ENCODE results near the gene WDHD1. TPM values are rescaled to one million over a fixed set of nuclear protein-coding genes. Genes with fewer than 3 reads are reported as not detected.
"Not testable (repeated sequence)": the region's sequence is repeated elsewhere in the genome, so short reads cannot be mapped to it uniquely, and the experiment has no call there.

WDHD1 gene
- total RNA-seq, 1 experiment from 2014 or later = 45.9 TPM

- BruUV-seq (replicated peaks) = no TSS peak
- intact Hi-C loops (cut with micrococcal nuclease) = no loop called here
Measured at GRCh38 chr14:55045087-55045486, 18.2 kb upstream of the WDHD1 start.

GRCh38 chr14:55043528-55043927, 16.6 kb upstream of the WDHD1 start:
- ATAC-seq = no peak
- Histone ChIP-seq H3K4me3 (ENCODE audit: low read length) (no peak overlapping the region), H3K9me2 (replicated peaks; ENCODE audit: low read length) (no peaks in the 10 kb centered on the region), H4K20me1 (ENCODE audit: low read length) (no peaks in the 10 kb centered on the region), H3K9ac (ENCODE audit: low read length) (no peak overlapping the region), H3K36me3 (ENCODE audit: low read depth, low read length) (peaks cover 26% of the 10 kb centered on the region), H3K27ac (ENCODE audit: low read length) (no peak overlapping the region), H3K4me1 (ENCODE audit: insufficient read depth, low read length) (peaks cover 19% of the 10 kb centered on the region), H3K9me3 (ENCODE audit: low read length) (no peaks in the 10 kb centered on the region), H3K4me2 (ENCODE audit: low read length) (no peak overlapping the region), H3K27me3 (ENCODE audit: low read length) (no peaks in the 10 kb centered on the region), H3K79me2 (ENCODE audit: low read length) (peaks cover 20% of the 10 kb centered on the region), H2AFZ (ENCODE audit: low read length) (no peak overlapping the region), H3F3A (ENCODE audit: low read length, unreplicated experiment) (peaks cover 14% of the 10 kb centered on the region)
- TSS peak; percentile 11 for BruUV-seq (replicated peaks)
- ChIA-PET POLR2A (ENCODE audit: unreplicated experiment) (no interaction called here), CTCF (no interaction called here)
- no peak for DNase-seq
- intact Hi-C loops (cut with micrococcal nuclease) = no loop called here
- TF ChIP-seq EZH2phosphoT487 (IDR thresholded peaks at IDR 0.05; ENCODE audit: borderline replicate concordance, low read length) (no peak), CTCF (conservative IDR thresholded peaks at IDR 0.05; ENCODE audit: low read depth, low read length) (no peak), EZH2 (IDR thresholded peaks at IDR 0.05; ENCODE audit: low read length, unreplicated experiment) (no peak)

More at GRCh38 chr14:55045087-55045486, 18.2 kb upstream of the WDHD1 start:
- peaks cover 26% of the 10 kb centered on the region for H3K36me3 ChIP-seq (ENCODE audit: low read depth, low read length)
- H3F3A ChIP-seq (ENCODE audit: low read length, unreplicated experiment) = peaks cover 11% of the 10 kb centered on the region
- POLR2A ChIA-PET (ENCODE audit: unreplicated experiment) = interaction anchor here (0.6 kb wide), 1 partner anchor 18 kb away, joined by 4 read pairs; the partner anchor contains the start of genes SOCS4 and WDHD1
- H2AFZ ChIP-seq (ENCODE audit: low read length) = no peak overlapping the region
- ATAC-seq (no peak), DNase-seq (no peak)
- no peak for TF ChIP-seq CTCF (conservative IDR thresholded peaks at IDR 0.05; ENCODE audit: low read depth, low read length)
- no peak for TF ChIP-seq EZH2 (IDR thresholded peaks at IDR 0.05; ENCODE audit: low read length, unreplicated experiment)
- no peak for TF ChIP-seq EZH2phosphoT487 (IDR thresholded peaks at IDR 0.05; ENCODE audit: borderline replicate concordance, low read length)
- peaks cover 10% of the 10 kb centered on the region for H3K4me1 ChIP-seq (ENCODE audit: insufficient read depth, low read length)
- H3K4me3 ChIP-seq (ENCODE audit: low read length) = no peak overlapping the region
- no peaks in the 10 kb centered on the region for H3K9me3 ChIP-seq (ENCODE audit: low read length)
- H3K9ac ChIP-seq (ENCODE audit: low read length) = no peak overlapping the region
- H3K27me3 ChIP-seq (ENCODE audit: low read length) = no peaks in the 10 kb centered on the region
- peaks cover 10% of the 10 kb centered on the region for H3K79me2 ChIP-seq (ENCODE audit: low read length)
- no peak overlapping the region for H3K4me2 ChIP-seq (ENCODE audit: low read length)
- H3K27ac ChIP-seq (ENCODE audit: low read length) = no peak overlapping the region
- CTCF ChIA-PET = no interaction called here
- no peaks in the 10 kb centered on the region for H4K20me1 ChIP-seq (ENCODE audit: low read length)
- H3K9me2 ChIP-seq (replicated peaks; ENCODE audit: low read length) = no peaks in the 10 kb centered on the region

- Histone ChIP-seq H3K36me3 (ENCODE audit: low read depth, low read length) (peaks cover 34% of the 10 kb centered on the region), H3K79me2 (ENCODE audit: low read length) (peaks cover 24% of the 10 kb centered on the region), H4K20me1 (ENCODE audit: low read length) (no peaks in the 10 kb centered on the region), H3K9me3 (ENCODE audit: low read length) (no peaks in the 10 kb centered on the region), H2AFZ (ENCODE audit: low read length) (no peak overlapping the region), H3K27ac (ENCODE audit: low read length) (peak overlapping the region; percentile 46), H3K9ac (ENCODE audit: low read length) (no peak overlapping the region), H3K9me2 (replicated peaks; ENCODE audit: low read length) (no peaks in the 10 kb centered on the region), H3K27me3 (ENCODE audit: low read length) (no peaks in the 10 kb centered on the region), H3K4me3 (ENCODE audit: low read length) (no peak overlapping the region), H3K4me1 (ENCODE audit: insufficient read depth, low read length) (peaks cover 16% of the 10 kb centered on the region), H3F3A (ENCODE audit: low read length, unreplicated experiment) (peaks cover 11% of the 10 kb centered on the region), H3K4me2 (ENCODE audit: low read length) (peak overlapping the region; percentile 35)
- CTCF ChIA-PET = no interaction called here
- TF ChIP-seq EZH2phosphoT487 (IDR thresholded peaks at IDR 0.05; ENCODE audit: borderline replicate concordance, low read length) = no peak
- TF ChIP-seq CTCF (conservative IDR thresholded peaks at IDR 0.05; ENCODE audit: low read depth, low read length) = no peak
- TF ChIP-seq EZH2 (IDR thresholded peaks at IDR 0.05; ENCODE audit: low read length, unreplicated experiment) = no peak
- no TSS peak for BruUV-seq (replicated peaks)
- peak; percentile 90 for DNase-seq
- ATAC-seq = peak; percentile 95
- POLR2A ChIA-PET (ENCODE audit: unreplicated experiment) = no interaction called here
- intact Hi-C loops (cut with micrococcal nuclease) = no loop called here
Measured at GRCh38 chr14:55038708-55039107, 11.8 kb upstream of the WDHD1 start.

GRCh38 chr14:55037995-55038394, 11.1 kb upstream of the WDHD1 start:
- Histone ChIP-seq H3K36me3 (ENCODE audit: low read depth, low read length) (peaks cover 30% of the 10 kb centered on the region), H3F3A (ENCODE audit: low read length, unreplicated experiment) (peaks cover 11% of the 10 kb centered on the region), H3K79me2 (ENCODE audit: low read length) (peaks cover 24% of the 10 kb centered on the region), H3K4me1 (ENCODE audit: insufficient read depth, low read length) (peaks cover 16% of the 10 kb centered on the region)
- CTCF ChIA-PET; H3K27me3 ChIP-seq (ENCODE audit: low read length); DNase-seq; H3K9ac ChIP-seq (ENCODE audit: low read length); H3K9me2 ChIP-seq (replicated peaks; ENCODE audit: low read length); BruUV-seq (replicated peaks); H3K4me2 ChIP-seq (ENCODE audit: low read length); H3K27ac ChIP-seq (ENCODE audit: low read length); H3K9me3 ChIP-seq (ENCODE audit: low read length); H4K20me1 ChIP-seq (ENCODE audit: low read length); H2AFZ ChIP-seq (ENCODE audit: low read length); H3K4me3 ChIP-seq (ENCODE audit: low read length); intact Hi-C loops (cut with micrococcal nuclease): not testable (repeated sequence)
- peak; percentile 19; the same call in 1 of the 2 replicates for ATAC-seq
- POLR2A ChIA-PET (ENCODE audit: unreplicated experiment) = interaction anchor here (1.0 to 1.1 kb wide), 2 partner anchors 11 to 13 kb away, joined by 3 to 6 read pairs; partner anchors contain the start of genes MAPK1IP1L, SOCS4 and WDHD1

Data from PC-3 (cell line).